ENCODE measurements around the gene L1CAM.

The L1CAM gene

GRCh38 chrX:153885968-153886903, at the start of gene L1CAM:
TSS of gene L1CAM (minus strand) at chrX:153886173. CDS start at chrX:153875836, 10,337 bp downstream.
- peak; percentile 33 for DNase-seq

GRCh38 chrX:153935326-153935851, 49.4 kb upstream of the L1CAM start:
- DNase-seq: no peak

GRCh38 chrX:153934762-153935325, 48.9 kb upstream of the L1CAM start, which contains the start of gene NAA10:
TSS of gene NAA10 (minus strand) at chrX:153935037. CDS start at chrX:153934904, 133 bp downstream.
- peak; percentile 89 for DNase-seq

GRCh38 chrX:153934148-153934761, 48.3 kb upstream of the L1CAM start:
- DNase-seq: no peak

- no peak for DNase-seq
These were observed 47.8 kb upstream of the L1CAM start for GRCh38 chrX:153933748-153934147.

GRCh38 chrX:153932220-153932915, 46.4 kb upstream of the L1CAM start:
- no peak for DNase-seq

GRCh38 chrX:153931748-153932147, 45.8 kb upstream of the L1CAM start:
- DNase-seq: no peak

- DNase-seq: no peak
These were observed 45.2 kb upstream of the L1CAM start for GRCh38 chrX:153931151-153931550.

GRCh38 chrX:153930011-153930910, 44.3 kb upstream of the L1CAM start:
- no peak for DNase-seq

- no peak for DNase-seq
These were observed 43.6 kb upstream of the L1CAM start for GRCh38 chrX:153929576-153929975.

- DNase-seq: no peak
These were observed 42.9 kb upstream of the L1CAM start for GRCh38 chrX:153928846-153929245.

GRCh38 chrX:153927922-153928760, 42.2 kb upstream of the L1CAM start:
- DNase-seq: peak; percentile 97

GRCh38 chrX:153927672-153927921, 41.6 kb upstream of the L1CAM start:
- DNase-seq: no peak

- DNase-seq: peak; percentile 87
These were observed 41.1 kb upstream of the L1CAM start for GRCh38 chrX:153926858-153927671.

GRCh38 chrX:153926552-153926857, 40.5 kb upstream of the L1CAM start:
- no peak for DNase-seq

GRCh38 chrX:153925739-153926551, 40.0 kb upstream of the L1CAM start, which contains the start of gene ARHGAP4:
TSS of gene ARHGAP4 (minus strand) at chrX:153926264. CDS start at chrX:153926202, 62 bp downstream.
- DNase-seq: peak; percentile 77

- DNase-seq: peak; percentile 72
These were observed 39.4 kb upstream of the L1CAM start for GRCh38 chrX:153925387-153925738.

- peak; percentile 72 for DNase-seq
These were observed 38.3 kb upstream of the L1CAM start for GRCh38 chrX:153924149-153924861.

Data from RPMI8226 (cell line).